GM06990 (cell line): ENCODE results near the gene SNRNP48.

Source experiments
- DNase-seq: peaks from one replicate; pipeline ENCODE4 v3.0.0-alpha.2; 2011; ENCODE audit not compliant: insufficient read length; ENCODE audit errors: extremely low read depth
- H3K27me3 ChIP-seq: replicated peaks from 2 replicates; pipeline ENCODE4 v1.6.0; 2011; ENCODE audit warnings: low read length; ENCODE audit not compliant: control insufficient read depth, insufficient read depth
- H3K36me3 ChIP-seq: 2 replicates; pipeline ENCODE4 v1.5.1; 2011; ENCODE audit warnings: low read length; ENCODE audit not compliant: control insufficient read depth, insufficient read depth
- H3K4me3 ChIP-seq: replicated peaks from 2 replicates; pipeline ENCODE4 v1.5.1; 2011; ENCODE audit warnings: low read depth, mild to moderate bottlenecking, control low read depth, low read length
- TF ChIP-seq, protein P1 (sequence below): IDR thresholded peaks from 2 replicates; pipeline ENCODE4 v1.5.1; 2011; ENCODE audit warnings: low read length, control low read depth, mild to moderate bottlenecking, inconsistent platforms; ENCODE audit not compliant: insufficient read depth, poor library complexity, severe bottlenecking

Gene SNRNP48, protein sequence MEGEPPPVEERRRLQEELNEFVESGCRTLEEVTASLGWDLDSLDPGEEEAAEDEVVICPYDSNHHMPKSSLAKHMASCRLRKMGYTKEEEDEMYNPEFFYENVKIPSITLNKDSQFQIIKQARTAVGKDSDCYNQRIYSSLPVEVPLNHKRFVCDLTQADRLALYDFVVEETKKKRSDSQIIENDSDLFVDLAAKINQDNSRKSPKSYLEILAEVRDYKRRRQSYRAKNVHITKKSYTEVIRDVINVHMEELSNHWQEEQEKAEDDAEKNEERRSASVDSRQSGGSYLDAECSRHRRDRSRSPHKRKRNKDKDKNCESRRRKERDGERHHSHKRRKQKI

DNA sequence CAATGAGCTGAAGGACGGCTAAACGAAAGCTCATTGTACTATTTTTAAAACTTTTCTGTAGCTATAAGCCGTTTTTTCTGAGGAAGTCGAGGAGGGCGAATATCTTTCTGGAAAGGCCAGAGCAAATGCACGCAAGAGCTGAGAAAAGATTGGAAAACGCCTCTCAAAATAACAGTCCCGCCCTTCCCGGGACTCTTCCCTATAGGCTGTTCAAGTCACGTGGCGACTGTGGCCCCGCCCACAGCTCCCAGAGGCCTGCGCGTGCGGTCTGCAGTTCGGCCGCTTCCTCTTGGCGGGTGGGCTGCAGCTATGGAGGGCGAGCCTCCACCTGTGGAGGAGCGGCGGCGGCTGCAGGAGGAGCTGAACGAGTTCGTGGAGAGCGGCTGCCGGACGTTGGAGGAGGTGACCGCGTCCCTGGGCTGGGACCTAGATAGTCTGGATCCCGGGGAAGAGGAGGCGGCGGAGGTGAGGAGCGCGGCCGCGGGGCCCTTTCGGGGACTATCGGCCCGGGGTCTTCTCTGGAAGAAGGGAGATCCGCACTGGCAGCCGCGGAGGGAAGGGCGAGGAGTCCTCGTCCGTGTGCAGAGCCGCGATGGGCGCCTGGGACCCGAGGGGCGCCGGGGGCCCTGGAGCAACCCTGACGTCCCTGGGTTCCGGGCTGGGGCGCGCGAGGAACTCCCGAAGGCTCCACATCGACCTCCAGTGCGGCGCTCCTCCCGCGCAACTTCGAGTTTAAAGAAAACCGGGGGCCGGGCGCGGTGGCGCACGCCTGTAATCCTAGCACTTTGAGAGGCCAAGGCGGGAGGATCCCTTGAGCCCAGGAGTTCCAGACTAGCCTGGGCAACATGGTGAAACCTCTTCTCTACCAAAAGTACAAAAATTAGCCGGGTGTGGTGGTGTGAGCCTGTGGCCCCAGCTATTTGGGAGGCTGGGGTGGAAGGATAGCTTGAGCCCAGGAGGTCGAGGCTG lies at the start of gene SNRNP48:
TSS of gene SNRNP48 (plus strand) at position 250 of the 969 bp plus-strand sequence. CDS start at position 310, 60 bp downstream.
- peak within 1 kb of the TSS; percentile 78 for H3K4me3 ChIP-seq
- H3K36me3 ChIP-seq, result no peaks in the 10 kb centered on the region; the same call in 1 of the 2 replicates
- DNase-seq, result peak; percentile 90
- no peaks in the 10 kb centered on the region for H3K27me3 ChIP-seq
- TF ChIP-seq, protein P1, sequence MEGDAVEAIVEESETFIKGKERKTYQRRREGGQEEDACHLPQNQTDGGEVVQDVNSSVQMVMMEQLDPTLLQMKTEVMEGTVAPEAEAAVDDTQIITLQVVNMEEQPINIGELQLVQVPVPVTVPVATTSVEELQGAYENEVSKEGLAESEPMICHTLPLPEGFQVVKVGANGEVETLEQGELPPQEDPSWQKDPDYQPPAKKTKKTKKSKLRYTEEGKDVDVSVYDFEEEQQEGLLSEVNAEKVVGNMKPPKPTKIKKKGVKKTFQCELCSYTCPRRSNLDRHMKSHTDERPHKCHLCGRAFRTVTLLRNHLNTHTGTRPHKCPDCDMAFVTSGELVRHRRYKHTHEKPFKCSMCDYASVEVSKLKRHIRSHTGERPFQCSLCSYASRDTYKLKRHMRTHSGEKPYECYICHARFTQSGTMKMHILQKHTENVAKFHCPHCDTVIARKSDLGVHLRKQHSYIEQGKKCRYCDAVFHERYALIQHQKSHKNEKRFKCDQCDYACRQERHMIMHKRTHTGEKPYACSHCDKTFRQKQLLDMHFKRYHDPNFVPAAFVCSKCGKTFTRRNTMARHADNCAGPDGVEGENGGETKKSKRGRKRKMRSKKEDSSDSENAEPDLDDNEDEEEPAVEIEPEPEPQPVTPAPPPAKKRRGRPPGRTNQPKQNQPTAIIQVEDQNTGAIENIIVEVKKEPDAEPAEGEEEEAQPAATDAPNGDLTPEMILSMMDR, result no peak

DNA sequence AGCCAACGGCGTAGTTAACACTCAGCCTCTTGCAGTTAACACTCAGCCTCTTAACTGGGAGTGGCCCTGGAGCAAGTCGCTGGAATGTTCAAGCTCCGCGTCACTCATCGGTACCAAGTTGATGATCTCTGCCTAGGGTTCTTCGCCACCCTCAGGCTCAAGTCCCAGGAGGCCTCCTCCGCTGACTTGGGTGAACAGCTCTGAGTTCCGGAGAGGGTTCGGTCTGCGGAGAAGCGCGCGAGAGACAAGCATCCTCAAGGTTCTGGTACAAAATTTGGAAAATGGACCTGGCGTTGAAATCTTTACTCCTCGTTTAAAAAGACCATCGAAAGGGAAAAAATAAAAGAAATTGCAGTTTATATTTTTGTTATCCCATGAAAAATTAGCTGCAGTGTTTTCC lies 49.4 kb upstream of the SNRNP48 start:
- DNase-seq, result no peak
- no peaks in the 10 kb centered on the region for H3K36me3 ChIP-seq
- H3K27me3 ChIP-seq, result no peaks in the 10 kb centered on the region; the same call in 1 of the 2 replicates
- TF ChIP-seq, protein P1, result no peak
- no peak overlapping the region for H3K4me3 ChIP-seq

DNA sequence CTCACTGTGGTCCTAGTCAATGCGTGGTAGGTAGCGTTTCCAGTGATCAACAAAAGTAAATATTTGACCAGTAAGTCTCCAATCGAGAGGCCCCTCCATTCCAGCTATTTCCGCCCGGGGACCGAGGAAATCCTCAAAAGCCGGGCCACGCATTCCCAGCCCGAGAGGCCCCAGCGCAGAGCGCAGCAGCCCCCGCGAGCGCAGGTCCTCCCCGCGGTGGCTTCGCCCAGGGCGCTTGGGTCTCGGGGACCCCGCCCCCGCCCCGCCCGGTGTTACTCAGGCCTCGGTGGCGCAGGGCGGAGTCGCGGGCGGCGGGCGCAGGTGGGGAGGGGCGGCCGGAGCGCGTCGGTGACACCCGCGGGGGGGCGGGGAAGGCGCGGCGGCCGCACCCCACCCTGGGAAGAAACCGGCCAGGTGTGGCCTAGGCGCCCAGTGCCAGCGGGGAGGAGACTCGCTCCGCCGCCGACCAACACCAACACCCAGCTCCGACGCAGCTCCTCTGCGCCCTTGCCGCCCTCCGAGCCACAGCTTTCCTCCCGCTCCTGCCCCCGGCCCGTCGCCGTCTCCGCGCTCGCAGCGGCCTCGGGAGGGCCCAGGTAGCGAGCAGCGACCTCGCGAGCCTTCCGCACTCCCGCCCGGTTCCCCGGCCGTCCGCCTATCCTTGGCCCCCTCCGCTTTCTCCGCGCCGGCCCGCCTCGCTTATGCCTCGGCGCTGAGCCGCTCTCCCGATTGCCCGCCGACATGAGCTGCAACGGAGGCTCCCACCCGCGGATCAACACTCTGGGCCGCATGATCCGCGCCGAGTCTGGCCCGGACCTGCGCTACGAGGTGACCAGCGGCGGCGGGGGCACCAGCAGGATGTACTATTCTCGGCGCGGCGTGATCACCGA lies 48.6 kb upstream of the SNRNP48 start, which contains the start of gene DSP:
TSS of gene DSP (plus strand) at position 497 of the 890 bp plus-strand sequence. CDS start at position 742, 245 bp downstream.
- peak within 1 kb of the TSS; percentile 49 for H3K4me3 ChIP-seq
- DNase-seq, result peak; percentile 37
- TF ChIP-seq, protein P1, result no peak
- H3K27me3 ChIP-seq, result no peaks in the 10 kb centered on the region; the same call in 1 of the 2 replicates
- H3K36me3 ChIP-seq, result no peaks in the 10 kb centered on the region

DNA sequence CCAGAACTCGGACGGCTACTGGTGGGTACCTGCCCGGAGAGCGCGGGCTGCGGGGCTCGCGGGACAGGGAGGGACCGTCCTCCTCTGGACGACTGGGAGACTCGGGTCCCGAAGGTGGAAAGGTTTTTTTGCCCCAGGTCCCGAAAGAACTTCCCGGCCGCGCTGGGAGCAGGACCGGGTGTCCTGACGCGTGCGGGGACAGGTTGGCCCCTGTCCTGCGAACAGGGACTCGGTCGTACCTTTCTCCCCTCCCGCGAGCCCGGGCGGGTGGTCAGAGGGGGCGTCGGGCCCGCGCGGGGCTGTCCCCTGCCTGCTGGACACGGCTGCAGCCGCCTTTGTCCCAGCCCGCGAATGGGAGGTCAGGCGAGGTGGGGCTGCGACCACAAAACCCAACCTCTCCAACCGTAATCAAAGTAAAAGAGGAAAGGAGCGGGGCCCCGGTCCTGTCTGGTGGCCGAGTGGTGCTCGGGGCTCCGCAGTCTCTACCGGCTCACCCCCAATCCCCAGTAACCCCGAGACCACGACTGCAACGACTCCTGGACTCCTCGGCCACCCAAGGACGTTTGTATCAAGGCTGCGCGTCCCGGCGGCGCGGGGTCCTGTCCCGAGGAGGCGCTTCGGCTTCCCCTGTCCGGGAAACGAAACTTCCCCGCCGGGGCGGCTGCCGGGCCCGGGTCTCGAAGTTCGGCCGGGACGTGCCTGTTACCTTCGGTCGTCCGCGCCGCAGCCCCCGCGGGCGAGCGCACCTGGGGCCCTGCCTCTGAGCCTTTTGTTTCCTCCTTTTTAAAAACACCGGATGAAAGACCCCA lies 47.7 kb upstream of the SNRNP48 start:
- Histone ChIP-seq H3K27me3 (no peaks in the 10 kb centered on the region; the same call in 1 of the 2 replicates), H3K36me3 (no peaks in the 10 kb centered on the region), H3K4me3 (peak overlapping the region; percentile 49)
- peak; percentile 29 for DNase-seq
- TF ChIP-seq, protein P1, result no peak
